GM20000 (cell line): Measurements from ENCODE around the gene SPZ1.
"Not testable (repeated sequence)": the region's sequence is repeated elsewhere in the genome, so short reads cannot be mapped to it uniquely, and the experiment has no call there.

Experiments used
- DNase-seq: peaks from one replicate; pipeline ENCODE4 v3.0.0; 2012; ENCODE audit warnings: low spot score
- TF ChIP-seq, protein P1 (sequence below): IDR thresholded peaks from 2 replicates; pipeline ENCODE4 v1.5.1; 2012; ENCODE audit warnings: mild to moderate bottlenecking, control low read depth; ENCODE audit errors: extremely low read depth, missing control alignments

The SPZ1 gene

DNA sequence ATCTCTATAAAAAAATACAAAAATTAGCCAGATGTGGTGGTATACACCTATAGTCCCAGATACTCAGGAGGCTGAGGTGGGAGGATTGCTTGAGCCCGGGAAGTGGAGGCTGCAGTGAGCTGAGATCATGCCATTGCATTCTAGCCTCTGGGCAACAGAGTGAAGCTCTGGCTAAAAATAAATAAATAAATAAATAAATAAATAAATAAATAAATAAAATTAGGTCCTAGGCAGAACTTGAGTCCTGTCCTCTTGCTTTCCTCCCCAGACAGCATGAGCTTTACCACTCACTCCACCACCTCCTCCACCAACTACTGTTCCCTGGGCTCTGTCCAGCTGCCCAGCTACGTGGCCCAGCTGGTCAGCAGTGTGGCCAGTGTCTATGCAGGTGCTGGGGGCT is 31.6 kb upstream of the SPZ1 start:
- TF ChIP-seq, protein P1, sequence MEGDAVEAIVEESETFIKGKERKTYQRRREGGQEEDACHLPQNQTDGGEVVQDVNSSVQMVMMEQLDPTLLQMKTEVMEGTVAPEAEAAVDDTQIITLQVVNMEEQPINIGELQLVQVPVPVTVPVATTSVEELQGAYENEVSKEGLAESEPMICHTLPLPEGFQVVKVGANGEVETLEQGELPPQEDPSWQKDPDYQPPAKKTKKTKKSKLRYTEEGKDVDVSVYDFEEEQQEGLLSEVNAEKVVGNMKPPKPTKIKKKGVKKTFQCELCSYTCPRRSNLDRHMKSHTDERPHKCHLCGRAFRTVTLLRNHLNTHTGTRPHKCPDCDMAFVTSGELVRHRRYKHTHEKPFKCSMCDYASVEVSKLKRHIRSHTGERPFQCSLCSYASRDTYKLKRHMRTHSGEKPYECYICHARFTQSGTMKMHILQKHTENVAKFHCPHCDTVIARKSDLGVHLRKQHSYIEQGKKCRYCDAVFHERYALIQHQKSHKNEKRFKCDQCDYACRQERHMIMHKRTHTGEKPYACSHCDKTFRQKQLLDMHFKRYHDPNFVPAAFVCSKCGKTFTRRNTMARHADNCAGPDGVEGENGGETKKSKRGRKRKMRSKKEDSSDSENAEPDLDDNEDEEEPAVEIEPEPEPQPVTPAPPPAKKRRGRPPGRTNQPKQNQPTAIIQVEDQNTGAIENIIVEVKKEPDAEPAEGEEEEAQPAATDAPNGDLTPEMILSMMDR = no peak
- no peak for DNase-seq

DNA sequence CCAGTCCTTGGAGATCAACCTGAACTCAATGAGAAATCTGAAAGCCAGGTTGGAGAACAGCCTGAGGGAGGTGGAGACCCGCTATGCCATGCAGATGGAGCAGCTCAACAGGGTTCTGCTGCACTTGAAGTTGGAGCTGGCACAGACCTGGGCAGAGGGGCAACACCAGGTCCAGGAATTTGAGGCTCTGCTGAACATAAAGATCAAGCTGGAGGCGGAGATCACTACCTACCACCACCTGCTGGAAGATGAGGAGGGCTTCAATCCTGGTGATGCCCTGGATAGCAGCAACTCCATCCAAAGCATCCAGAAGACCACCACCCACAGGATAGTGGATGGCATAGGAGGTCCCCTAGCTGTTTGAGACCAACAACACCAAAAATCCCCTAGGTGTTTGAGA is 30.5 kb upstream of the SPZ1 start:
- DNase-seq = no peak
- TF ChIP-seq, protein P1 = no peak

DNA sequence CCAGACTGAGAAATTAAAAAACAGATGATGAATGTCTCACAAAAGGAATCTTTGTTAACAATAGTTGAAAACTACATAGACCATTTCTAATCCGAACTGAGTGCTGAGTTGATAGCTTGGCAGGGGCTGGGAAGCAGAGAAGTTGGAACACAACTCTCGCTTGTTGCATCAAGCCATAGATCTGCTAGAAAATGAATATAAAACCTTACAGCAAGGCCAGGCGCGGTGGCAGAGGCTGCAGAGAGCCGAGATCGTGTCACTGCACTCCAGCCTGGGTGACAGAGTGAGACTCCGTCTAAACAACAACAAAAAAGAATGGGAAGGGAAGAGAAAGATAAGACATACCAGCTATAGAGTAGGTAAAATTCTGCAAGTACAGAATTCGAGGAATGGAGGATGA is 28.0 kb upstream of the SPZ1 start:
- no peak for DNase-seq
- TF ChIP-seq, protein P1 = no peak

- TF ChIP-seq, protein P1 = no peak
Measured at GRCh38 chr5:80296121-80296520, 23.7 kb upstream of the SPZ1 start.

DNA sequence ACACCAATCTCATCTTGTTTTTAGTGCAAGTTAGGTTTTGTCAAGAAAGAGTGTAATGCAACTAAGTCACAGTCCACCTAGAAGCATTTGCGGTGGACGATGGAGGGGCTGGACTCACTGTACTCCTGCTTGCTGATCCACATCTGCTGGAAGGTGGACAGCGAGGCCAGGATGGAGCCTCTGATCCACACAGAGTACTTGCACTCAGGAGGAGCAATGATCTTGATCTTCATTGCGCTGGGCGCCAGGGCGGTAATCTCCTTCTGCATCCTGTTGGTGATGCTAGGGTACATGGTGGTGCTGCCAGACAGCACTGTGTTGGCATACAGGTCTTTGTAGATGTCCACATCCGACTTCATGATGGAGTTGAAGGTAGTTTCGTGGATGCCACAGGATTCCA is 20.2 kb upstream of the SPZ1 start:
- TF ChIP-seq, protein P1 = no peak

More at GRCh38 chr5:80296121-80296520, 23.7 kb upstream of the SPZ1 start:
- DNase-seq = no peak

DNA sequence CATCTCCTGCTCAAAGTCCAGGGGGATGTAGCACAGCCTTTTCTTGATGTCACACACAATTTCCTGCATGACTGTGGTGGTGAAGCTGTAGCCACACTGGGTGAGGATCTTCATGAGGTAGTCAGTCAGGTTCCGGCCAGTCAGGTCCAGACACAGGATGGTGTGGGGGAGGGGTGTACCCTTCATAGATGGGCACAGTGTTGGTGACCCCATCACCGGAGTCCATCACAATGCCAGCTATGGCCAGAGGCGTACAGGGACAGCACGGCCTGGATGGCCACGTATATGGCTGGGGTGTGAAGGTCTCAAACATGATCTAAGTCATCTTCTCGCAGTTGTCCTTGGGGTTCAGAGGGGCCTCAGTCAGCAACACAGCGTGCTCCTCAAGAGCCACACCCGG is 19.7 kb upstream of the SPZ1 start:
- no peak for DNase-seq
- TF ChIP-seq, protein P1 = no peak

More for the DNA sequence above, 20.2 kb upstream of the SPZ1 start:
- no peak for DNase-seq

- DNase-seq = not testable (repeated sequence)
Measured at GRCh38 chr5:80300796-80301195, 19.0 kb upstream of the SPZ1 start.

DNA sequence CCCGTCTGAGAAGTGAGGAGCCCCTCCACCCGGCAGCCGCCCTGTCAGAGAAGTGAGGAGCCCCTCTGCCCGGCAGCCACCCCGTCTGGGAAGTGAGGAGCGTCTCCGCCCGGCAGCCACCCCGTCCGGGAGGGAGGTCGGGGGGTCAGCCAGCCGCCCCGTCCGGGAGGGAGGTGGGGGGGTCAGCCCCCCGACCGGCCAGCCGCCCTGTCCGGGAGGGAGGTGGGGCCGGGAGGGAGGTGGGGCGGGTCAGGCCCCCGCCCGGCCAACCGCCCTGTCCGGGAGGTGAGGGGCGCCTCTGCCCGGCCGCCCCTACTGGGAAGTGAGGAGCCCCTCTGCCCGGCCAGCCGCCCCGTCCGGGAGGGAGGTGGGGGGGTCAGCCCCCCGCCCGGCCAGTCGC is 18.5 kb upstream of the SPZ1 start:
- DNase-seq = not testable (repeated sequence)

DNA sequence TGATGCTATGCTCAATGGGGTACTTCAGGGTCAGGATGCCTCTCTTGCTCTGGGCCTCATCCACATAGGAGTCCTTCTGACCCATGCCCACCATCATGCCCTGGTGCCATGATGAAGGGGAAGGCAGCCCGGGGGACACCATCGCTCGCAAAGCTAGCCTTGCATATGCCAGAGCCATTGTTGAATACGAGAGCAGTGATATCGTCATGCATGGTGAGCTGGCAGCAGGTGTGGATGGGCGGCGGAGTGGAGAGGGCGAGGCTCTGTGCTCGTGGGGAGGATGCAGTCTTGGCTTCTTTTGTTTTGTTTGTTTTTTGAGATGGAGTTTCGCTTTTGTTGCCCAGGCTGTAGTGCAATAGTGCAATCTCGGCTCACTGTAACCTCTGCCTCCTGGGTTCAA is 17.2 kb upstream of the SPZ1 start:
- DNase-seq = no peak
- TF ChIP-seq, protein P1 = no peak
